Measurements from ENCODE around the gene WDR64.
"Not testable (repeated sequence)": the region's sequence is repeated elsewhere in the genome, so short reads cannot be mapped to it uniquely, and the experiment has no call there.

The WDR64 gene

GRCh38 chr1:241817956-241818612, 166.0 kb downstream of the WDR64 start:
- no peak overlapping the region for H3K4me3 ChIP-seq (ENCODE audit: low read length)
- H3K36me3 ChIP-seq (ENCODE audit: insufficient read depth, low read length), result no peaks in the 10 kb centered on the region
- H3K9me3 ChIP-seq (ENCODE audit: low read length), result no peaks in the 10 kb centered on the region
- no peak overlapping the region for H2AFZ ChIP-seq (ENCODE audit: low read depth, low read length)
- H3K4me1 ChIP-seq (ENCODE audit: insufficient read depth, low read length), result no peaks in the 10 kb centered on the region
- no peaks in the 10 kb centered on the region for H3K27me3 ChIP-seq (ENCODE audit: insufficient read depth, low read length)

GRCh38 chr1:241819340-241819866, 167.3 kb downstream of the WDR64 start:
- Histone ChIP-seq H3K4me3 (ENCODE audit: low read length) (no peak overlapping the region), H2AFZ (ENCODE audit: low read depth, low read length) (no peak overlapping the region), H3K4me1 (ENCODE audit: insufficient read depth, low read length) (no peaks in the 10 kb centered on the region), H3K9me3 (ENCODE audit: low read length) (no peaks in the 10 kb centered on the region), H3K27me3 (ENCODE audit: insufficient read depth, low read length) (no peaks in the 10 kb centered on the region), H3K36me3 (ENCODE audit: insufficient read depth, low read length) (no peaks in the 10 kb centered on the region)

GRCh38 chr1:241821363-241821762, 169.3 kb downstream of the WDR64 start:
- Histone ChIP-seq H3K9me3 (ENCODE audit: low read length) (no peaks in the 10 kb centered on the region), H3K4me3 (ENCODE audit: low read length) (no peak overlapping the region), H3K27me3 (ENCODE audit: insufficient read depth, low read length) (no peaks in the 10 kb centered on the region), H2AFZ (ENCODE audit: low read depth, low read length) (no peak overlapping the region), H3K36me3 (ENCODE audit: insufficient read depth, low read length) (no peaks in the 10 kb centered on the region), H3K4me1 (ENCODE audit: insufficient read depth, low read length) (no peaks in the 10 kb centered on the region)

GRCh38 chr1:241822846-241823245, 170.8 kb downstream of the WDR64 start:
- Histone ChIP-seq H3K4me3 (ENCODE audit: low read length) (no peak overlapping the region), H3K27me3 (ENCODE audit: insufficient read depth, low read length) (no peaks in the 10 kb centered on the region), H3K9me3 (ENCODE audit: low read length) (no peaks in the 10 kb centered on the region), H3K4me1 (ENCODE audit: insufficient read depth, low read length) (no peaks in the 10 kb centered on the region), H3K36me3 (ENCODE audit: insufficient read depth, low read length) (no peaks in the 10 kb centered on the region), H2AFZ (ENCODE audit: low read depth, low read length) (no peak overlapping the region)

- no peak overlapping the region for H2AFZ ChIP-seq (ENCODE audit: low read depth, low read length)
- no peaks in the 10 kb centered on the region for H3K36me3 ChIP-seq (ENCODE audit: insufficient read depth, low read length)
- H3K4me1 ChIP-seq (ENCODE audit: insufficient read depth, low read length), result peaks cover 5% of the 10 kb centered on the region
- peaks cover 3% of the 10 kb centered on the region for H3K27me3 ChIP-seq (ENCODE audit: insufficient read depth, low read length)
- peak overlapping the region; percentile 8 for H3K4me3 ChIP-seq (ENCODE audit: low read length)
- H3K9me3 ChIP-seq (ENCODE audit: low read length), result no peaks in the 10 kb centered on the region
Measured at GRCh38 chr1:241823925-241824324, 171.8 kb downstream of the WDR64 start.

GRCh38 chr1:241825581-241825980, 173.5 kb downstream of the WDR64 start:
- no peak overlapping the region for H3K4me3 ChIP-seq (ENCODE audit: low read length)
- H3K36me3 ChIP-seq (ENCODE audit: insufficient read depth, low read length), result no peaks in the 10 kb centered on the region
- no peaks in the 10 kb centered on the region for H3K9me3 ChIP-seq (ENCODE audit: low read length)
- H2AFZ ChIP-seq (ENCODE audit: low read depth, low read length), result no peak overlapping the region
- peaks cover 3% of the 10 kb centered on the region for H3K27me3 ChIP-seq (ENCODE audit: insufficient read depth, low read length)
- H3K4me1 ChIP-seq (ENCODE audit: insufficient read depth, low read length), result peaks cover 5% of the 10 kb centered on the region

- H3K36me3 ChIP-seq (ENCODE audit: insufficient read depth, low read length); H3K4me1 ChIP-seq (ENCODE audit: insufficient read depth, low read length); H2AFZ ChIP-seq (ENCODE audit: low read depth, low read length); H3K27me3 ChIP-seq (ENCODE audit: insufficient read depth, low read length); H3K9me3 ChIP-seq (ENCODE audit: low read length); H3K4me3 ChIP-seq (ENCODE audit: low read length): not testable (repeated sequence)
Measured at GRCh38 chr1:241826613-241827012, 174.5 kb downstream of the WDR64 start.

- no peak overlapping the region for H3K4me3 ChIP-seq (ENCODE audit: low read length)
- H3K9me3 ChIP-seq (ENCODE audit: low read length), result no peaks in the 10 kb centered on the region
- H2AFZ ChIP-seq (ENCODE audit: low read depth, low read length), result no peak overlapping the region
- H3K4me1 ChIP-seq (ENCODE audit: insufficient read depth, low read length), result peaks cover 5% of the 10 kb centered on the region
- peaks cover 3% of the 10 kb centered on the region for H3K27me3 ChIP-seq (ENCODE audit: insufficient read depth, low read length)
- H3K36me3 ChIP-seq (ENCODE audit: insufficient read depth, low read length), result no peaks in the 10 kb centered on the region
Measured at GRCh38 chr1:241827264-241827663, 175.2 kb downstream of the WDR64 start.

- H3K9me3 ChIP-seq (ENCODE audit: low read length), result no peaks in the 10 kb centered on the region
- H3K4me1 ChIP-seq (ENCODE audit: insufficient read depth, low read length), result peaks cover 5% of the 10 kb centered on the region
- no peak overlapping the region for H2AFZ ChIP-seq (ENCODE audit: low read depth, low read length)
- H3K4me3 ChIP-seq (ENCODE audit: low read length), result no peak overlapping the region
- peaks cover 3% of the 10 kb centered on the region for H3K27me3 ChIP-seq (ENCODE audit: insufficient read depth, low read length)
- no peaks in the 10 kb centered on the region for H3K36me3 ChIP-seq (ENCODE audit: insufficient read depth, low read length)
Measured at GRCh38 chr1:241828463-241829021, 176.5 kb downstream of the WDR64 start.

GRCh38 chr1:241829468-241829867, 177.4 kb downstream of the WDR64 start:
- peaks cover 5% of the 10 kb centered on the region for H3K4me1 ChIP-seq (ENCODE audit: insufficient read depth, low read length)
- H3K27me3 ChIP-seq (ENCODE audit: insufficient read depth, low read length), result peaks cover 3% of the 10 kb centered on the region
- H3K36me3 ChIP-seq (ENCODE audit: insufficient read depth, low read length), result no peaks in the 10 kb centered on the region
- H3K9me3 ChIP-seq (ENCODE audit: low read length), result no peaks in the 10 kb centered on the region
- no peak overlapping the region for H2AFZ ChIP-seq (ENCODE audit: low read depth, low read length)
- no peak overlapping the region for H3K4me3 ChIP-seq (ENCODE audit: low read length)

- Histone ChIP-seq H3K4me1 (ENCODE audit: insufficient read depth, low read length) (no peaks in the 10 kb centered on the region), H3K27me3 (ENCODE audit: insufficient read depth, low read length) (peaks cover 4% of the 10 kb centered on the region), H3K36me3 (ENCODE audit: insufficient read depth, low read length) (no peaks in the 10 kb centered on the region), H3K9me3 (ENCODE audit: low read length) (no peaks in the 10 kb centered on the region), H3K4me3 (ENCODE audit: low read length) (no peak overlapping the region), H2AFZ (ENCODE audit: low read depth, low read length) (no peak overlapping the region)
Measured at GRCh38 chr1:241834733-241835377, 182.8 kb downstream of the WDR64 start.

GRCh38 chr1:241836941-241837340, 184.9 kb downstream of the WDR64 start:
- peaks cover 4% of the 10 kb centered on the region for H3K27me3 ChIP-seq (ENCODE audit: insufficient read depth, low read length)
- no peaks in the 10 kb centered on the region for H3K4me1 ChIP-seq (ENCODE audit: insufficient read depth, low read length)
- H3K4me3 ChIP-seq (ENCODE audit: low read length), result no peak overlapping the region
- no peaks in the 10 kb centered on the region for H3K9me3 ChIP-seq (ENCODE audit: low read length)
- no peak overlapping the region for H2AFZ ChIP-seq (ENCODE audit: low read depth, low read length)
- H3K36me3 ChIP-seq (ENCODE audit: insufficient read depth, low read length), result no peaks in the 10 kb centered on the region

GRCh38 chr1:241837416-241837815, 185.3 kb downstream of the WDR64 start:
- no peaks in the 10 kb centered on the region for H3K36me3 ChIP-seq (ENCODE audit: insufficient read depth, low read length)
- H3K4me3 ChIP-seq (ENCODE audit: low read length), result no peak overlapping the region
- peaks cover 4% of the 10 kb centered on the region for H3K27me3 ChIP-seq (ENCODE audit: insufficient read depth, low read length)
- peaks cover 3% of the 10 kb centered on the region for H3K4me1 ChIP-seq (ENCODE audit: insufficient read depth, low read length)
- no peaks in the 10 kb centered on the region for H3K9me3 ChIP-seq (ENCODE audit: low read length)
- no peak overlapping the region for H2AFZ ChIP-seq (ENCODE audit: low read depth, low read length)
